HepG2 (cell line): ENCODE measurements around the gene CYP2W1. TPM values are rescaled to one million over a fixed set of nuclear protein-coding genes. Genes with fewer than 3 reads are reported as not detected.
"Not testable (repeated sequence)": the region's sequence is repeated elsewhere in the genome, so short reads cannot be mapped to it uniquely, and the experiment has no call there.

ENCODE experiments used
- ATAC-seq: fragments of 200-7000 bp; cut with Tn5 transposase; 3 replicates; pipeline ENCODE4 v1.9.1; 2020; ENCODE audit warnings: mild to moderate bottlenecking, moderate library complexity
- BruUV-seq: library from RNA; stranded (reverse); fragments of 400-500 nt; replicated peaks from 2 replicates; lab custom pipeline; 2021; lab: Mats Ljungman, UMichigan
- CTCF ChIA-PET: fragments of 300-600 bp; formaldehyde crosslinking; extraction: SDS; loops from one replicate; lab custom pipeline; 2021; ENCODE audit warnings: low total read pairs, inconsistent platforms, low intra/inter-chr PET ratio; lab: Yijun Ruan, JAX
- POLR2A ChIA-PET: fragments of 350-600 bp; sonication (Branson Sonifier 250); formaldehyde crosslinking; loops from one replicate; lab custom pipeline; 2020; ENCODE audit warnings: antibody characterized with exemption, inconsistent platforms; lab: Yijun Ruan, JAX
- DNase-seq: peaks from one replicate; pipeline ENCODE4 v3.0.0-alpha.2; 2015; ENCODE audit warnings: low spot score
- FAIRE-seq: peaks from 3 replicates; lab custom pipeline; 2011; peaks lifted over from hg19 to GRCh38; lab: Jason Lieb, UNC
- H2AFZ ChIP-seq: one replicate; pipeline ENCODE4 v1.6.1; 2011; ENCODE audit warnings: low read length, inconsistent platforms
- H3K27ac ChIP-seq: fragments of 300-600 bp; 3 replicates; pipeline ENCODE4 v1.8.0; 2011; ENCODE audit warnings: mixed run types, mild to moderate bottlenecking, mixed read lengths, low read length, inconsistent platforms; ENCODE audit not compliant: insufficient read depth; ENCODE audit errors: extremely low read length
- H3K27me3 ChIP-seq, 2 experiments: fragments of 200-600 bp in 1 of 2; 2 replicates in 1 of 2; 3 replicates in 1 of 2; pipeline versions ENCODE4 v1.6.0 to v1.8.0; 2011; ENCODE audit warnings: low read length in 2 of 2, mild to moderate bottlenecking in 2 of 2, moderate library complexity in 2 of 2, inconsistent platforms in 1 of 2; ENCODE audit not compliant: insufficient read depth in 2 of 2, control insufficient read depth in 1 of 2
- H3K36me3 ChIP-seq, 2 experiments: fragments of 200-600 bp in 1 of 2; replicated peaks in 1 of 2; 2 replicates in 1 of 2; 3 replicates in 1 of 2; pipeline versions ENCODE4 v1.5.1 to v1.8.0; 2011; ENCODE audit warnings: low read length in 2 of 2, inconsistent platforms in 1 of 2; ENCODE audit not compliant: insufficient read depth in 2 of 2, control insufficient read depth in 1 of 2
- H3K4me1 ChIP-seq: 2 replicates; pipeline ENCODE4 v1.5.1; 2012; ENCODE audit warnings: low read length, inconsistent platforms; ENCODE audit not compliant: insufficient read depth
- H3K4me2 ChIP-seq: 2 replicates; pipeline ENCODE4 v1.6.0; 2011; ENCODE audit warnings: low read depth, low read length, inconsistent platforms
- H3K4me3 ChIP-seq, 3 experiments: fragments of 200-600 bp in 1 of 3; sonication (generic), shearing (Covaris generic) in 1 of 3; replicated peaks in 1 of 3; 2 replicates each; pipeline ENCODE4 v1.5.1; 2011 to 2016; ENCODE audit warnings: low read length in 3 of 3, inconsistent platforms in 2 of 3, low read depth in 2 of 3, mild to moderate bottlenecking in 2 of 3, control low read depth in 1 of 3, mixed read lengths in 1 of 3; ENCODE audit not compliant: insufficient read depth in 1 of 3
- H3K79me2 ChIP-seq: one replicate; pipeline ENCODE4 v1.6.1; 2011; ENCODE audit warnings: low read length, inconsistent platforms; ENCODE audit not compliant: insufficient read depth
- H3K9ac ChIP-seq: 2 replicates; pipeline ENCODE4 v1.6.0; 2011; ENCODE audit warnings: mild to moderate bottlenecking, low read depth, low read length, inconsistent platforms; ENCODE audit not compliant: insufficient read depth
- H3K9me3 ChIP-seq: 2 replicates; pipeline ENCODE4 v1.5.1; 2012; ENCODE audit warnings: mild to moderate bottlenecking, low read length
- H4K20me1 ChIP-seq: 2 replicates; pipeline ENCODE4 v1.6.0; 2011; ENCODE audit warnings: inconsistent platforms, mild to moderate bottlenecking, low read length, moderate library complexity; ENCODE audit not compliant: insufficient read depth
- ADNP ChIP-seq: sonication (generic); formaldehyde crosslinking; IDR thresholded peaks from 2 replicates; pipeline ENCODE4 v1.4.0; 2020; ENCODE audit warnings: missing genetic modification reagents
- ATM ChIP-seq: fragments of 450-650 bp; IDR thresholded peaks from 2 replicates; pipeline ENCODE4 v1.7.1; 2017; ENCODE audit warnings: mild to moderate bottlenecking, borderline replicate concordance
- GTF3A ChIP-seq: sonication (generic); formaldehyde crosslinking; conservative IDR thresholded peaks from 2 replicates; pipeline ENCODE4 v1.4.0; 2020; ENCODE audit warnings: mild to moderate bottlenecking, missing genetic modification reagents
- MEF2D ChIP-seq: sonication (generic); formaldehyde crosslinking; IDR thresholded peaks from 2 replicates; pipeline ENCODE4 v1.5.1; 2020; ENCODE audit warnings: mild to moderate bottlenecking, missing genetic modification reagents
- RBM39 ChIP-seq: fragments of 200-400 bp; formaldehyde crosslinking; IDR thresholded peaks from one replicate; pipeline ENCODE4 v1.6.1; 2018; ENCODE audit warnings: antibody characterized with exemption, mild to moderate bottlenecking, low read depth, low read length; ENCODE audit not compliant: poor library complexity, severe bottlenecking
- SALL1 ChIP-seq: sonication (generic); formaldehyde crosslinking; IDR thresholded peaks from 2 replicates; pipeline ENCODE4 v1.8.0; 2022; ENCODE audit warnings: mild to moderate bottlenecking, missing genetic modification reagents
- SPEN ChIP-seq: sonication (generic); formaldehyde crosslinking; IDR thresholded peaks from 2 replicates; pipeline ENCODE4 v1.5.1; 2020; ENCODE audit warnings: low read depth, mild to moderate bottlenecking, missing genetic modification reagents
- ZNF496 ChIP-seq: sonication (generic); formaldehyde crosslinking; IDR thresholded peaks from 2 replicates; pipeline ENCODE4 v1.8.1; 2023; ENCODE audit warnings: mild to moderate bottlenecking, moderate library complexity, missing genetic modification reagents; ENCODE audit not compliant: insufficient replicate concordance
- ZNF781 ChIP-seq: sonication (generic); formaldehyde crosslinking; IDR thresholded peaks from 2 replicates; pipeline ENCODE4 v1.5.1; 2020; ENCODE audit warnings: borderline replicate concordance, mild to moderate bottlenecking, missing genetic modification reagents; ENCODE audit errors: not compliant biosample characterization
- WGBS: methylation state at CpG from one replicate; pipeline ENCODE4 v1.1.6; 2017; ENCODE audit warnings: low lambda C conversion rate; 5-methylcytosine and 5-hydroxymethylcytosine counted together
- in situ Hi-C: cut with HindIII; loops from 2 replicates; pipeline ENCODE4 v1.10.0; 2017; ENCODE audit warnings: low pct_unique_long_range_greater_than_20kb; ENCODE audit not compliant: extremely low pct_ligation_motif_present
- intact Hi-C: fragments of 100-400 bp; cut with micrococcal nuclease; formaldehyde crosslinking; loops from one replicate; pipeline ENCODE4 v1.10.0; 2022; ENCODE audit not compliant: unreplicated experiment
- polyA plus RNA-seq, 8 experiments: library from polyadenylated mRNA; depleted of rRNA in 3 of 8; stranded (reverse) in 7 of 8; unstranded in 1 of 8; fragments of >200 nt; fragmentation: Illumina TruSeq in 4 of 8; extraction: Trizol in 4 of 8; gene quantifications; 2 replicates each; pipeline versions ENCODE4 v1.2.1 to v1.2.3, GENCODE V29; 2011 to 2016; ENCODE audit warnings: low read depth in 4 of 8, missing spikeins in 1 of 8, mixed read lengths in 1 of 8; ENCODE audit not compliant: insufficient read depth in 1 of 8
- total RNA-seq, 5 experiments: library from RNA; depleted of rRNA; stranded (reverse); fragments of >200 nt; fragmentation: Illumina TruSeq; extraction: Trizol; gene quantifications; 2 replicates each; pipeline ENCODE4 v1.2.3, GENCODE V29; 2016; ENCODE audit warnings: low read depth in 1 of 5
- TF ChIP-seq, protein P1 (sequence below): sonication (generic); formaldehyde crosslinking; IDR thresholded peaks from 2 replicates; pipeline ENCODE4 v1.4.0; 2020; ENCODE audit warnings: missing genetic modification reagents
- TF ChIP-seq, protein P2 (sequence below): sonication (generic); formaldehyde crosslinking; conservative IDR thresholded peaks from 2 replicates; pipeline ENCODE4 v1.4.0; 2020; ENCODE audit warnings: missing genetic modification reagents

CYP2W1 gene
- total and polyA plus RNA-seq, 2 of the 13 experiments (the other 11 are each of a cell fraction or from before 2014, with no cell fraction given): 19.5 to 31.7 TPM

DNA sequence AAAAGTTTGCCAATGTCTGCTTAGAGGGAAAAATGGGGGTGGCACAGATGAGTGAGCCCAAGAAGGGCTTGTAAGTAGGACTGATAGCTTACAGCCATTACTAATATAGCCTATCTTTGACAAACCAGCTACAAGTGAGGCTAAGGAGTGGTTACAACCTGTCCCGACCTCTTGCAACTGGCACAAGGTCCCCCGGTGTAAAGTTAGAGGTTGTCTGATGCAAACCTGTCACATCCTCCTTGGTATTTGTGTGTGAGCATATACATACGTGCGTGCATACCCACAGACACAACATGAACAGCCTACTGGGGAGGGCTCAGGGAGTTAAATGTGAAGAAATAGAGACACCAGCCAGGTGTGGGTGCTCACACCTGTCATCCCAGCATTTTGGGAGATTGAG lies 43.1 kb upstream of the CYP2W1 start (continued):
- TF ChIP-seq ZNF781 (CRISPR knock-in tag): no peak
- TF ChIP-seq RBM39: no peak
- TF ChIP-seq, all 625 proteins: peak for 0

DNA sequence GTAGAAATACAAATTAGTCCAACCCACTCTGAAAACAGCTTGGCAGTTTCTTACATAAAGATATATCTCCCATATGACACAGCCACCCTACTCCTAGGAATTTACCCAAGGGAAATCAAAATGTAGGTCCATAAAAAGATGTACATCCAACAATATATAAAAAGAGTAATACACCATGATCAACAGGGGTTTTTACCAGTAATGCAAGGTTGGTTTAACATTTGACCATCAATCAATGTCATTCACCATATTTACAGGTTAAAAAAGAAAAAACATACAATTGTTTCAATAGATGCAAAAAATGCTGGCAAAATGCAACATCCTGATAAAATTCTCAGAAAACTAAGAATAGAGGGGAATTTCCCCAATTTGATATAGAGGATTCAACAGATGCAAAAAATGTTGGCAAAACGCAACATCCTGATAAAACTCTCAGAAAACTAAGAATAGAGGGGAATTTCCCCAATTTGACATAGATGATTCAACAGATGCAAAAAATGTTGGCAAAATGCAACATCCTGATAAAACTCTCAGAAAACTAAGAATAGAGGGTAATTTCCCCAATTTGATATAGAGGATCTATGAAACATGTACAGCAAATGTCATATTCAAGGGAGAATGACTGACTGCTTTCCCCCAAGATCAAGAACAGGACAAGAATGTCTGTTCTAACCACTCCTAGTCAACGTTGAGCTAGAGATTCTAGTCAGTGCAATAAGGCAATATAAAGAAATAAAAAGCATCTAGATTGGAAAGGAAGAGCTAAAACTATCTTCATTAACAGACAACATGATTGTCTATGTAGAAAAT lies 42.2 kb upstream of the CYP2W1 start:
- H3K27me3 ChIP-seq: no peaks in the 10 kb centered on the region
- H3K27ac ChIP-seq: no peak overlapping the region
- TF ChIP-seq SALL1: no peak
- no peak for TF ChIP-seq SPEN (CRISPR knock-in tag)
- no peak for TF ChIP-seq ADNP (CRISPR knock-in tag)
- TF ChIP-seq, protein P1, sequence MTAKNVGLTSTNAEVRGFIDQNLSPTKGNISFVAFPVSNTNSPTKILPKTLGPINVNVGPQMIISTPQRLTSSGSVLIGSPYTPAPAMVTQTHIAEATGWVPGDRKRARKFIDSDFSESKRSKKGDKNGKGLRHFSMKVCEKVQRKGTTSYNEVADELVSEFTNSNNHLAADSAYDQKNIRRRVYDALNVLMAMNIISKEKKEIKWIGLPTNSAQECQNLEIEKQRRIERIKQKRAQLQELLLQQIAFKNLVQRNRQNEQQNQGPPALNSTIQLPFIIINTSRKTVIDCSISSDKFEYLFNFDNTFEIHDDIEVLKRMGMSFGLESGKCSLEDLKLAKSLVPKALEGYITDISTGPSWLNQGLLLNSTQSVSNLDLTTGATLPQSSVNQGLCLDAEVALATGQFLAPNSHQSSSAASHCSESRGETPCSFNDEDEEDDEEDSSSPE (CRISPR knock-in tag): no peak
- TF ChIP-seq MEF2D (CRISPR knock-in tag): no peak
- TF ChIP-seq GTF3A (CRISPR knock-in tag): no peak
- no peak for TF ChIP-seq ATM
- TF ChIP-seq, protein P2, sequence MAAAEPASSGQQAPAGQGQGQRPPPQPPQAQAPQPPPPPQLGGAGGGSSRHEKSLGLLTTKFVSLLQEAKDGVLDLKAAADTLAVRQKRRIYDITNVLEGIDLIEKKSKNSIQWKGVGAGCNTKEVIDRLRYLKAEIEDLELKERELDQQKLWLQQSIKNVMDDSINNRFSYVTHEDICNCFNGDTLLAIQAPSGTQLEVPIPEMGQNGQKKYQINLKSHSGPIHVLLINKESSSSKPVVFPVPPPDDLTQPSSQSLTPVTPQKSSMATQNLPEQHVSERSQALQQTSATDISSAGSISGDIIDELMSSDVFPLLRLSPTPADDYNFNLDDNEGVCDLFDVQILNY (CRISPR knock-in tag): no peak
- TF ChIP-seq ZNF496: no peak
- no peak overlapping the region for H3K4me3 ChIP-seq
- no peaks in the 10 kb centered on the region for H4K20me1 ChIP-seq
- H3K4me1 ChIP-seq: peaks cover 19% of the 10 kb centered on the region
- H3K9me3 ChIP-seq: no peaks in the 10 kb centered on the region
- no peak overlapping the region for H3K4me2 ChIP-seq
- H3K36me3 ChIP-seq: no peaks in the 10 kb centered on the region
- in situ Hi-C loops: no loop called here
- ATAC-seq: no peak
- ChIA-PET POLR2A (no interaction called here), CTCF (no interaction called here)
- H3K9ac ChIP-seq: no peak overlapping the region
- intact Hi-C loops: no loop called here
- no peak for FAIRE-seq
- DNase-seq: no peak
- no TSS peak for BruUV-seq
- no peaks in the 10 kb centered on the region for H3K79me2 ChIP-seq
- WGBS: 84% methylated on average over 2 of the region's 2 CpGs
- H2AFZ ChIP-seq: no peak overlapping the region

DNA sequence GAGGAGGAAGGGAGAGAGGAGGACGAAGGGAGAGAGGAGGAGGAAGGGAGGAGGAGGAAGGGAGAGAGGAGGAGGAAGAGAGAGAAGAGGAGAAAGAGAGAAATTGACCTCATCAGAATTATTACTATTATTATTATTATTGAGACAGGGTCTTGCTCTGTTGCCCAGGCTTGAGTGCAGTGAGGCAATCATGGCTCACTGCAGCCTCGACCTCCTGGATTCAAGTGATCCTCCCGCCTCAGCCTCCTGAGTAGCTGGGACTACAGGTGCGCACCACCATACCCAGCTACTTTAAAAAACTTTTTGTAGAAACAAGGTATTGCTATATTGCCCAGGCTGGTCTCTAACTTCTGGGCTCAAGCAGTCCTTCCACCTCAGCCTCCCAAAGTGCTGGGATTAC lies 39.2 kb upstream of the CYP2W1 start:
- not testable (repeated sequence) for ATAC-seq, BruUV-seq

More for the DNA sequence above, 39.2 kb upstream of the CYP2W1 start:
- FAIRE-seq, H2AFZ ChIP-seq, H3K27me3 ChIP-seq, in situ Hi-C loops, DNase-seq, H3K9me3 ChIP-seq, intact Hi-C loops, H3K4me2 ChIP-seq, H3K79me2 ChIP-seq, H4K20me1 ChIP-seq, H3K4me3 ChIP-seq, H3K27ac ChIP-seq, H3K36me3 ChIP-seq, H3K9ac ChIP-seq, CTCF ChIA-PET, POLR2A ChIA-PET: not testable (repeated sequence)
- 95% methylated on average over 2 of the region's 4 CpGs for WGBS
- H3K4me1 ChIP-seq: peaks cover 31% of the 10 kb centered on the region
